HG02588 (cell line): ENCODE measurements around the gene DNAJB9.

ENCODE experiments used
- ATAC-seq: cut with Tn5 transposase; IDR thresholded peaks from one replicate; pipeline ENCODE4 v1.9.1; 2021; ENCODE audit warnings: mild to moderate bottlenecking, moderate library complexity; ENCODE audit not compliant: unreplicated experiment

The DNAJB9 gene

GRCh38 chr7:108565987-108566386 lies 3.7 kb upstream of the DNAJB9 start:
- ATAC-seq, result no peak

GRCh38 chr7:108568801-108569380 lies 783 bp upstream of the DNAJB9 start:
- no peak for ATAC-seq

- ATAC-seq, result peak; percentile 20
These were observed 577 bp downstream of the DNAJB9 start for GRCh38 chr7:108570146-108570755.

- no peak for ATAC-seq
These were observed 2.8 kb downstream of the DNAJB9 start for GRCh38 chr7:108572480-108572879.

- ATAC-seq, result no peak
These were observed 5.5 kb downstream of the DNAJB9 start for GRCh38 chr7:108575156-108575555.

GRCh38 chr7:108576116-108576515 lies 6.4 kb downstream of the DNAJB9 start:
- ATAC-seq, result no peak

GRCh38 chr7:108578937-108579336 lies 9.3 kb downstream of the DNAJB9 start:
- no peak for ATAC-seq

GRCh38 chr7:108580298-108580697 lies 10.6 kb downstream of the DNAJB9 start:
- ATAC-seq, result no peak

- ATAC-seq, result no peak
These were observed 12.2 kb downstream of the DNAJB9 start for GRCh38 chr7:108581655-108582491.

- ATAC-seq, result no peak
These were observed 14.5 kb downstream of the DNAJB9 start for GRCh38 chr7:108584211-108584610.

GRCh38 chr7:108585843-108586242 lies 16.2 kb downstream of the DNAJB9 start:
- ATAC-seq, result no peak

- no peak for ATAC-seq
These were observed 16.6 kb downstream of the DNAJB9 start for GRCh38 chr7:108586274-108586710.

- ATAC-seq, result no peak
These were observed 19.5 kb downstream of the DNAJB9 start for GRCh38 chr7:108589199-108589598.

GRCh38 chr7:108589874-108590273 lies 20.2 kb downstream of the DNAJB9 start:
- no peak for ATAC-seq

GRCh38 chr7:108590606-108591005 lies 20.9 kb downstream of the DNAJB9 start:
- no peak for ATAC-seq

GRCh38 chr7:108592646-108593201 lies 23.1 kb downstream of the DNAJB9 start:
- no peak for ATAC-seq

- ATAC-seq, result no peak
These were observed 26.9 kb downstream of the DNAJB9 start for GRCh38 chr7:108596560-108596959.

- ATAC-seq, result no peak
These were observed 28.5 kb downstream of the DNAJB9 start for GRCh38 chr7:108598153-108598552.

- no peak for ATAC-seq
These were observed 29.4 kb downstream of the DNAJB9 start for GRCh38 chr7:108598914-108599580.

GRCh38 chr7:108600399-108600798 lies 30.7 kb downstream of the DNAJB9 start:
- ATAC-seq, result no peak

GRCh38 chr7:108603656-108604306 lies 34.1 kb downstream of the DNAJB9 start:
- ATAC-seq, result no peak
